DMS 273 treated with DMSO at 0.1 percent for 48 hours (cell line): ENCODE data around the gene ERCC6L.
A peak's percentile ranks its signal among the peaks of the same experiment; 100 is the strongest.
"Not testable (repeated sequence)": the region's sequence is repeated elsewhere in the genome, so short reads cannot be mapped to it uniquely, and the experiment has no call there.

Experiments used
- DNase-seq: peaks from one replicate; lab custom pipeline; 2025; lab: John Stamatoyannopoulos, UW

ERCC6L gene

GRCh38 chrX:72253686-72254085 is 14.9 kb upstream of the ERCC6L start:
- DNase-seq: no peak

GRCh38 chrX:72247206-72247942 is 8.5 kb upstream of the ERCC6L start:
- peak; percentile 90 for DNase-seq

GRCh38 chrX:72245461-72246089 is 6.7 kb upstream of the ERCC6L start:
- peak; percentile 48 for DNase-seq

GRCh38 chrX:72243472-72243871 is 4.6 kb upstream of the ERCC6L start:
- no peak for DNase-seq

- DNase-seq: no peak
Observed at GRCh38 chrX:72240976-72241375, 2.1 kb upstream of the ERCC6L start.

GRCh38 chrX:72238183-72238582 is 644 bp downstream of the ERCC6L start:
- DNase-seq: no peak

GRCh38 chrX:72236841-72237240 is 2.0 kb downstream of the ERCC6L start:
- DNase-seq: no peak

GRCh38 chrX:72230290-72230689 is 8.5 kb downstream of the ERCC6L start:
- no peak for DNase-seq

- DNase-seq: not testable (repeated sequence)
Observed at GRCh38 chrX:72220375-72220774, 18.5 kb downstream of the ERCC6L start.

GRCh38 chrX:72216973-72217372 is 21.9 kb downstream of the ERCC6L start:
- DNase-seq: no peak

GRCh38 chrX:72208126-72208800 is 30.6 kb downstream of the ERCC6L start:
- no peak for DNase-seq

GRCh38 chrX:72207366-72207765 is 31.5 kb downstream of the ERCC6L start:
- DNase-seq: no peak

GRCh38 chrX:72205706-72206105 is 33.1 kb downstream of the ERCC6L start:
- no peak for DNase-seq

GRCh38 chrX:72203421-72203820 is 35.4 kb downstream of the ERCC6L start:
- DNase-seq: no peak

- no peak for DNase-seq
Observed at GRCh38 chrX:72202792-72203401, 35.9 kb downstream of the ERCC6L start.

- no peak for DNase-seq
Observed at GRCh38 chrX:72201836-72202536, 36.8 kb downstream of the ERCC6L start.

GRCh38 chrX:72182924-72183323 is 55.9 kb downstream of the ERCC6L start:
- no peak for DNase-seq

GRCh38 chrX:72181178-72182125 is 57.4 kb downstream of the ERCC6L start, which contains the start of gene PIN4:
TSS of gene PIN4 (plus strand) at chrX:72181757. CDS start at chrX:72181786, 29 bp downstream.
- peak; percentile 96 for DNase-seq

GRCh38 chrX:72180539-72180938 is 58.3 kb downstream of the ERCC6L start:
- DNase-seq: no peak

GRCh38 chrX:72176981-72177380 is 61.8 kb downstream of the ERCC6L start:
- DNase-seq: no peak

GRCh38 chrX:72176289-72176688 is 62.5 kb downstream of the ERCC6L start:
- DNase-seq: not testable (repeated sequence)
